ENCODE data around the gene PI4KA. TPM values are rescaled to one million over a fixed set of nuclear protein-coding genes. Genes with fewer than 3 reads are reported as not detected.

The PI4KA gene
- total and polyA plus RNA-seq, 2 of the 13 experiments (the other 11 are each of a cell fraction or from before 2014, with no cell fraction given) = 27.4 to 56.4 TPM

- TF ChIP-seq ZNF142 (CRISPR knock-in tag; IDR thresholded peaks at IDR 0.05) (no peak), ZBTB34 (CRISPR knock-in tag; IDR thresholded peaks at IDR 0.05) (no peak), RFXAP (CRISPR knock-in tag; IDR thresholded peaks at IDR 0.05; ENCODE audit: borderline replicate concordance) (no peak)
These were observed 133.7 kb downstream of the PI4KA start (continued) for GRCh38 chr22:20724676-20725454.

Measured in HepG2 (cell line).